ENCODE data around the gene PCDHGB3. TPM values are rescaled to one million over a fixed set of nuclear protein-coding genes. Genes with fewer than 3 reads are reported as not detected.
"Not testable (repeated sequence)": the region's sequence is repeated elsewhere in the genome, so short reads cannot be mapped to it uniquely, and the experiment has no call there.

Gene PCDHGB3
- total RNA-seq, 1 experiment from 2014 or later, result 0.21 TPM

DNA sequence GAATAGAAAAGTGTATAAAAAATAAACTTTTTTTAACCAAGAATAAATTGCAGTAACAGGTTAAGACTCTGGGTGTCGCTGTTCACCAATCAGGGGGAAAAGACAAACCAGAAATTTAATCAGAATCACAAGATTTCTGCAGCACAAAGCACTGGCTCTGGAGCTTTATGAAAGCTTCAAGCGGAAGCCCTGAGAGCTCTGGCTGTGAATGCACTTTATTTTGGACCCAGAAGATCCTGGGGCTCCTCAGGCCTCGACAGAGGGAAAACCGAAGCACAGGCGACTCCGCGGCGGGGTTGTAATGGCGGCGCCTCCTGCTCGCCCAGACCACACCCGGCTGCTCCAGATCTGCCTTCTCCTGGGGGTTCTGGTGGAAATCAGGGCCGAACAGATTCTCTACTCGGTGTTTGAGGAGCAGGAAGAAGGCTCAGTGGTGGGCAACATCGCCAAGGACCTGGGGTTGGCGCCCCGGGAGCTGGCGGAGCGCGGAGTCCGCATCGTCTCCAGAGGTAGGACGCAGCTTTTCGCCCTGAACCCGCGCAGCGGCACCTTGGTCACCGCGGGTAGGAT is 15.1 kb upstream of the PCDHGB3 start, which contains the start of gene PCDHGA4:
TSS of gene PCDHGA4 (plus strand) at position 122 of the 570 bp plus-strand sequence. CDS start at position 209, 87 bp downstream.
- no peak for DNase-seq (ENCODE audit: low read depth, low spot score)

DNA sequence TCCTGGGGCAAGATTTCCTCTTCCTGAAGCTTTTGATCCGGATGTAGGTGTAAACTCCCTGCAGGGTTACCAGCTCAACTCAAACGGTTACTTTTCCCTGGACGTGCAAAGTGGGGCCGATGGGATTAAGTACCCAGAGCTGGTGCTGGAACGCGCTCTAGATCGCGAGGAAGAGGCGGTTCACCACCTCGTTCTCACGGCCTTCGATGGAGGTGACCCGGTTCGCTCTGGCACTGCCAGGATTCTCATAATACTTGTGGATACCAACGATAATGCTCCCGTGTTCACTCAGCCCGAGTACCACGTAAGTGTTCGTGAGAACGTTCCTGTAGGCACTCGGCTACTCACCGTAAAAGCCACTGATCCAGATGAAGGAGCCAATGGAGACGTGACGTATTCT is 14.4 kb upstream of the PCDHGB3 start:
- in situ Hi-C loops (cut with HindIII; ENCODE audit: low pct_unique_long_range_greater_than_20kb, low sequenced_read_pairs), result no loop called here
- no peak for DNase-seq (ENCODE audit: low read depth, low spot score)

More for the DNA sequence above, 15.1 kb upstream of the PCDHGB3 start, which contains the start of gene PCDHGA4:
- in situ Hi-C loops (cut with HindIII; ENCODE audit: low pct_unique_long_range_greater_than_20kb, low sequenced_read_pairs), result no loop called here

GRCh38 chr5:141356133-141356532 is 13.9 kb upstream of the PCDHGB3 start:
- DNase-seq (ENCODE audit: low read depth, low spot score), result no peak
- in situ Hi-C loops (cut with HindIII; ENCODE audit: low pct_unique_long_range_greater_than_20kb, low sequenced_read_pairs), result no loop called here

DNA sequence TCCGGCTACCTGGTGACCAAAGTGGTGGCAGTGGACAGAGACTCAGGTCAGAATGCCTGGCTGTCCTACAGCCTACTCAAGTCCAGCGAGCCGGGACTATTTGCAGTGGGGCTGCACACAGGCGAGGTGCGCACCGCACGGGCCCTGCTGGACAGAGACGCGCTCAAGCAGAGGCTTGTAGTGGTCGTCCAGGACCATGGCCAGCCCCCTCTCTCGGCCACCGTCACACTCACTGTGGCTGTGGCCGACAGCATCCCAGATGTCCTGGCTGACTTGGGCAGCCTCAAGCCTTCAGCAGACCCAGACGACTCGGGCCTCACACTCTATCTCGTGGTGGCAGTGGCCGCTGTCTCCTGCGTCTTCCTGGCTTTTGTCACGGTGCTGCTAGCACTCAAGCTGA is 13.1 kb upstream of the PCDHGB3 start:
- in situ Hi-C loops (cut with HindIII; ENCODE audit: low pct_unique_long_range_greater_than_20kb, low sequenced_read_pairs), result no loop called here
- no peak for DNase-seq (ENCODE audit: low read depth, low spot score)

DNA sequence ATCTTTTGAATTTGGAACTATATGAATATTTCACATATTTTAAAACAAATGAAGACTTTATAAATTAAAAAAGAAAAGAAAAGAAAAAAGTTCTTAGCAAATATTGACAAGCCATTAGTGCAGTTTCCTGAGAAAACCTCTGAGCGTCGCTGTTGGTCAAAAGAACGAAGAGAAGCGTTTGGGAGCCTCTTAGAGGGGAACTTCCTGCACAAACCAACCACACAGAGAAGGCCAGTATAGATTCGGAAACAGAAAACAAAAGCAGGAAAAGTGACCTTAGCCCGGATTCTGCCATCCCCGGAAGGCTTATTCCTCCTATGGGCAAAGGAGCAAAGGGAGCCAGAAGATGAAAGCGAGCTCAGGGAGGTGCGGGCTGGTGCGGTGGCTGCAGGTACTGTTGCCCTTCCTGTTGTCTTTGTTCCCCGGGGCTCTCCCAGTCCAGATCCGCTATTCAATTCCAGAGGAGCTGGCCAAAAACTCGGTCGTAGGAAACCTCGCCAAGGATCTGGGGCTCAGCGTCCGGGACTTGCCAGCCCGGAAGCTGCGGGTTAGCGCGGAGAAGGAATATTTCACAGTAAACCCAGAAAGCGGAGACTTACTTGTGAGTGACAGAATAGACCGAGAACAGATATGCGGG is 10.1 kb upstream of the PCDHGB3 start, which contains the start of gene PCDHGB2:
TSS of gene PCDHGB2 (plus strand) at position 205 of the 637 bp plus-strand sequence. CDS start at position 347, 142 bp downstream.
- peak; percentile 51 for DNase-seq (ENCODE audit: low read depth, low spot score)
- in situ Hi-C loops (cut with HindIII; ENCODE audit: low pct_unique_long_range_greater_than_20kb, low sequenced_read_pairs), result no loop called here

DNA sequence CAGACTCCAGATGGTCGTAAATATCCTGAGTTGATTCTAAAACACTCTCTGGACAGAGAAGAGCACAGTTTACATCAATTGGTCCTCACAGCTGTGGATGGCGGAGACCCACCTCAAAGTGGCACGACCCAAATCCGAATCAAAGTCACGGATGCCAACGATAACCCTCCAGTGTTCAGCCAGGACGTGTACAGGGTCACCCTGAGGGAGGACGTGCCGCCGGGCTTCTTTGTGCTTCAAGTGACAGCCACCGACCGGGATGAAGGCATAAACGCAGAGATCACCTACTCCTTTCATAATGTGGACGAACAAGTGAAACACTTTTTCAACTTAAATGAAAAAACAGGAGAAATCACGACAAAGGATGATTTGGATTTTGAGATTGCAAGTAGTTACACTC is 9.4 kb upstream of the PCDHGB3 start:
- in situ Hi-C loops (cut with HindIII; ENCODE audit: low pct_unique_long_range_greater_than_20kb, low sequenced_read_pairs), result no loop called here
- DNase-seq (ENCODE audit: low read depth, low spot score), result no peak

GRCh38 chr5:141362719-141363118 is 7.3 kb upstream of the PCDHGB3 start:
- DNase-seq (ENCODE audit: low read depth, low spot score), result no peak

GRCh38 chr5:141363952-141364660 is 5.9 kb upstream of the PCDHGB3 start, which contains the start of gene PCDHGA5:
Gene PCDHGA5 (plus strand): TSS chr5:141364162. CDS start chr5:141364331, 169 bp downstream.
- DNase-seq (ENCODE audit: low read depth, low spot score), result peak; percentile 20
- in situ Hi-C loops (cut with HindIII; ENCODE audit: low pct_unique_long_range_greater_than_20kb, low sequenced_read_pairs), result no loop called here

More at GRCh38 chr5:141362719-141363118, 7.3 kb upstream of the PCDHGB3 start:
- in situ Hi-C loops (cut with HindIII; ENCODE audit: low pct_unique_long_range_greater_than_20kb, low sequenced_read_pairs), result no loop called here

- no peak for DNase-seq (ENCODE audit: low read depth, low spot score)
Measured at GRCh38 chr5:141366016-141366896, 3.8 kb upstream of the PCDHGB3 start.

DNA sequence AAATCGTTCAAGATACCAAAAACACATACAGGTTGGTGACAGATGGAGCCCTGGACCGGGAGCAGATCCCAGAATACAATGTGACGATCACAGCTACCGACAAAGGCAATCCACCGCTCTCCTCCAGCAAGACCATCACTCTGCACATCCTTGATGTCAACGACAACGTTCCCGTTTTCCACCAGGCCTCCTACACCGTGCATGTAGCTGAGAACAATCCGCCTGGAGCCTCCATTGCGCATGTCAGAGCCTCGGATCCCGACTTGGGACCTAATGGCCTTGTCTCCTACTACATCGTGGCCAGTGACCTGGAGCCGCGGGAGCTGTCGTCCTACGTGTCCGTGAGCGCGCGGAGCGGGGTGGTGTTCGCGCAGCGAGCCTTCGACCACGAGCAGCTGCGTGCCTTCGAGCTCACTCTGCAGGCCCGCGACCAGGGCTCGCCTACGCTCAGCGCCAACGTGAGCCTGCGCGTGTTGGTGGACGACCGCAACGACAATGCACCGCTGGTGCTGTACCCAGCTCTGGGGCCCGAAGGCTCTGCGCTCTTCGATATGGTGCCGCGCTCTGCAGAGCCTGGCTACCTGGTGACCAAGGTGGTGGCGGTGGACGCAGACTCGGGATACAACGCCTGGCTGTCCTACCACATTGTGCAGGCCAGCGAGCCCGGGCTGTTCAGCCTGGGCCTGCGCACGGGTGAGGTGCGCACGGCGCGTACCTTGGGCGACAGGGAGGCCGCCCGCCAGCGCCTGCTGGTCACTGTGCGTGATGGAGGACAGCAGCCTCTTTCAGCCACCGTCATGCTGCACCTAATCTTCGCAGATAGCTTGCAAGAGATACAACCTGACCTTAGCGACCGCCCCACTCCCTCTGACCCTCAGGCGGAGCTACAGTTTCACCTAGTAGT is 1.8 kb downstream of the PCDHGB3 start:
- in situ Hi-C loops (cut with HindIII; ENCODE audit: low pct_unique_long_range_greater_than_20kb, low sequenced_read_pairs), result no loop called here
- DNase-seq (ENCODE audit: low read depth, low spot score), result no peak

More at GRCh38 chr5:141366016-141366896, 3.8 kb upstream of the PCDHGB3 start:
- in situ Hi-C loops (cut with HindIII; ENCODE audit: low pct_unique_long_range_greater_than_20kb, low sequenced_read_pairs), result no loop called here

- peak; percentile 59 for DNase-seq (ENCODE audit: low read depth, low spot score)
- in situ Hi-C loops (cut with HindIII; ENCODE audit: low pct_unique_long_range_greater_than_20kb, low sequenced_read_pairs), result no loop called here
Measured at GRCh38 chr5:141373673-141374317, 3.8 kb downstream of the PCDHGB3 start, which contains the start of gene PCDHGA6. Gene PCDHGA6 (plus strand): TSS chr5:141373891. CDS start chr5:141374084, 193 bp downstream.

GRCh38 chr5:141374627-141375026 is 4.6 kb downstream of the PCDHGB3 start:
- no peak for DNase-seq (ENCODE audit: low read depth, low spot score)
- in situ Hi-C loops (cut with HindIII; ENCODE audit: low pct_unique_long_range_greater_than_20kb, low sequenced_read_pairs), result no loop called here

GRCh38 chr5:141375444-141376155 is 5.6 kb downstream of the PCDHGB3 start:
- in situ Hi-C loops (cut with HindIII; ENCODE audit: low pct_unique_long_range_greater_than_20kb, low sequenced_read_pairs); DNase-seq (ENCODE audit: low read depth, low spot score): not testable (repeated sequence)

- DNase-seq (ENCODE audit: low read depth, low spot score), result peak; percentile 58
Measured at GRCh38 chr5:141382469-141383294, 12.6 kb downstream of the PCDHGB3 start, which contains the start of gene PCDHGA7. Gene PCDHGA7 (plus strand): TSS chr5:141382742. CDS start chr5:141382900, 158 bp downstream.

GRCh38 chr5:141383345-141383744 is 13.3 kb downstream of the PCDHGB3 start:
- in situ Hi-C loops (cut with HindIII; ENCODE audit: low pct_unique_long_range_greater_than_20kb, low sequenced_read_pairs), result no loop called here
- no peak for DNase-seq (ENCODE audit: low read depth, low spot score)

More at GRCh38 chr5:141382469-141383294, 12.6 kb downstream of the PCDHGB3 start, which contains the start of gene PCDHGA7:
- in situ Hi-C loops (cut with HindIII; ENCODE audit: low pct_unique_long_range_greater_than_20kb, low sequenced_read_pairs), result no loop called here
